AG09319 (cell line): ENCODE data around the gene HMGN3.

Experiments
- DNase-seq: peaks from one replicate; pipeline ENCODE4 v3.0.0-alpha.2; 2010; ENCODE audit warnings: low read depth; ENCODE audit errors: extremely low read depth
- TF ChIP-seq, protein P1 (sequence below): IDR thresholded peaks from 2 replicates; pipeline ENCODE4 v1.5.1; 2011; ENCODE audit warnings: low read depth, mild to moderate bottlenecking, inconsistent platforms, low read length, moderate library complexity

The HMGN3 gene

DNA sequence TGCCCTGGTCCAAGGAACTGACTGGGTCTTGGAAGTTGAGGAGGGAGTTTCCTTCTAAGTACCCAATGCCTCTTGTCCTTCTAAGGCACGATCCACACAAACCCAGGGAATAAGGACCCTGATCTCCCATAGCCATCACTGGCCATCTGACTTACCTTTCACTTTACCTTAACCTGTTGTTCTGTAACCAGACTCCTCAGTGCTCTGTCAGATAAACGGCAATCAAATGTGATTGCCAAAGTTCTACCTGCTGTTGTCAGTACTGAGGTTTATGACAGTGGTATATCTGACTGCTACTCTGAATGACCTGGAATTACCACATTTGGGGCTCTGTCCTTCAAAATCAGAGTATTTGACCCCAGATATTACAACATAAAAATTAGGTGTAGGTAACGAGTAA lies 49.8 kb downstream of the HMGN3 start:
- no peak for DNase-seq
- TF ChIP-seq, protein P1, sequence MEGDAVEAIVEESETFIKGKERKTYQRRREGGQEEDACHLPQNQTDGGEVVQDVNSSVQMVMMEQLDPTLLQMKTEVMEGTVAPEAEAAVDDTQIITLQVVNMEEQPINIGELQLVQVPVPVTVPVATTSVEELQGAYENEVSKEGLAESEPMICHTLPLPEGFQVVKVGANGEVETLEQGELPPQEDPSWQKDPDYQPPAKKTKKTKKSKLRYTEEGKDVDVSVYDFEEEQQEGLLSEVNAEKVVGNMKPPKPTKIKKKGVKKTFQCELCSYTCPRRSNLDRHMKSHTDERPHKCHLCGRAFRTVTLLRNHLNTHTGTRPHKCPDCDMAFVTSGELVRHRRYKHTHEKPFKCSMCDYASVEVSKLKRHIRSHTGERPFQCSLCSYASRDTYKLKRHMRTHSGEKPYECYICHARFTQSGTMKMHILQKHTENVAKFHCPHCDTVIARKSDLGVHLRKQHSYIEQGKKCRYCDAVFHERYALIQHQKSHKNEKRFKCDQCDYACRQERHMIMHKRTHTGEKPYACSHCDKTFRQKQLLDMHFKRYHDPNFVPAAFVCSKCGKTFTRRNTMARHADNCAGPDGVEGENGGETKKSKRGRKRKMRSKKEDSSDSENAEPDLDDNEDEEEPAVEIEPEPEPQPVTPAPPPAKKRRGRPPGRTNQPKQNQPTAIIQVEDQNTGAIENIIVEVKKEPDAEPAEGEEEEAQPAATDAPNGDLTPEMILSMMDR, result no peak

DNA sequence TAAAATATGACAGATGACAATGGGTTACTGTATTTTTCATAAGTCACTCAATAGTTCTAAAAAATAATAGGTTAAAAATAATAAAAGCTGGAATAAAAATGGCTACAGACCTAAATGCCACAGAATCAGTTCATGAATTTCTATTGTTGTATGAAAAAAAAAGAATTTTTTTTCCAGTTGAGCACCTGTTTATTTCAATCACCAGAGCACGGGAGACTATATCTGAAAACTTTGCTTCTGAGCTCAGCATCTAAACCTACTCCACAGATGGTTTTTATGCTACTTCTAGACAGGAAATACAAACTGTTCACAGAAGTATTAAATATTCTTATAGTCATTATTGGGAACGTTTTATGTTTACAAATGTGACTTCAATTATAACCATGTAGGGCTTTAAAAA lies 50.4 kb downstream of the HMGN3 start:
- DNase-seq, result no peak
- TF ChIP-seq, protein P1, result no peak

DNA sequence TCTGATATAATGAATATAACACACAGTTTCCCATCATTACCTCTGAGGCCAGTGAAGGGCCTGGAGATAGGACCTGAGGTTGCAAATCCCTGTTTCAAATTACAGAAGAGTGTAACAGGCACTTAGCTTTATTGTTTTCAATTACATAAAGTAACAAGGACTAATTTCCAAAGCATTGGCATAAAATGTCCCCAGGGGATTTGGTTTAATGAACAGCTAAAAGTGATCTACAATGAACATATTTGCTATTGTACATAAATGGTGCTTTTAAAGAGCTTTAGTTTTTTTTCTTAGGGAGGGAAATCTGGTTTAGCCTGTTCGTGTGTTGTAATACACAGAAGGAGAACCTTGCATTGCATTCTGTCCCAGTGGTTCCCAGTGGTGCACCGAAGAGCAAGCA lies 54.4 kb downstream of the HMGN3 start:
- TF ChIP-seq, protein P1, result no peak
- no peak for DNase-seq

DNA sequence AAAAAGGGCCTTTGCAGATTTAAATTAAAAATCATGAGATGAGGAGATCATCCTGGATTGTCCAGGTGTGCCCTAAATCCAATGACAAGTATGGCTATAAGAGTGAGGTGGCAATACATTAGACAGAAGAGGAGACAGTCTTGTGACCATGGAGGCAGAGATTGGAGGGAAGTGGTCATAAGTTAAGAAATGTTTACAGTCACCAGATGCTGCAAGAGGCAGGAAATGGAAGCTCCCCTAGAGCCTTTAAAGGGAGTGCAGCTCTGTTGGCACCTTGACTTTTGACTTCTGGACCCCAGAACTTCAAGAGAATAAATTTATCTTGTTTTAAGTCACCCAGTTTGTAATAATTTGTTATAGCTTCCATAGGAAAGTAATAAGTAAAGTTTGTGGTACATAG lies 61.1 kb downstream of the HMGN3 start:
- TF ChIP-seq, protein P1, result no peak
- no peak for DNase-seq

DNA sequence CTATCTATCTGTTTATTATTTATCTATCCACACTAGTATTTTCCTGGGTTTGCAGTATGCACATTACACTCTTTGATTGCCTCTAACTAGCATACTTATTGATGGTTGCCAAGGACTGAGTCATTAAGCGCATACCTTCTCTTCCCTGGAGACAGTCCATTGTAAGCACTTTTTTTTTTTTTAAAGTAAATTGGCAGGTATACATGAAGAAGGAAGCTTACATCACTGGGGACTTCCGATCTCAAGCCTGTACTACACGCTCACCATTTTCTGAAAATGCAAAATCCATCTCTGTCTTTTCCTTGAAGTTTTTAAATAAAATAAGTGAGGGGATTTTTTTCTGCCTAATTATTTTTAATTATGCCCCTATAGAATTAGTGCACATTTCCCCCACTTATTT lies 63.5 kb downstream of the HMGN3 start:
- TF ChIP-seq, protein P1, result no peak
- no peak for DNase-seq

DNA sequence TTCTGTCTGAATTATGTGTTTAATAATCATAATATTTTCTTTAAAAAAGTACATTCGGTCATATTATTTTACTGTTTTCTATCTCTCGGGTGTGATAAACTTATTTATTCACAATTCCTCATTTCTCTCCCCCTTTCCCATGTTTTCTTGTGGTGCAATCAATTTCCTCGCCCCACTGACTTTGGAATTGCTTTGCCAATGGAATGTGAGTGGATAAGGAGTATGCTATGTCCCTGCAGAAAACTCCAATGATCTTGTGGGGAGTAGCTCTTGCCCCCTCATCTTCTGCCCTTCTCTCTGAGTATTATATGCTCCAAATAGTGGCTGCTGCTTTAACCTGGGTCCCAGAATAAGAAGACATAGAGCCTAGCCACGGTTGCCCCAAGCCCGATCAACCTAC lies 64.1 kb downstream of the HMGN3 start:
- TF ChIP-seq, protein P1, result no peak
- DNase-seq, result no peak

DNA sequence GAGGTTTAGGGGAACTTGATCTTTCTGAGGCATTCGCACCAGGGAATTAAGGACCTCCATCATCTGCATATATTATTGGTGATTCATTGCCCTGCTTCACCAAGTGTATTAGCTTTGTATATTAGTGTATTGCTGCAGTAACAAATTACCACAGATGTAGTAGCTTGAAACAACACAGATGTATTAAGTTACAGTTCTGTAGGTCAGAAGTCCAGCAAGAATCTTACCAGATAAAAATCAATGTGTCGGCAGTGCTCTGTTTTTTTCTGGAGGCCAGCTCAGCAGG lies 65.8 kb downstream of the HMGN3 start:
- TF ChIP-seq, protein P1, result no peak

More for the DNA sequence above, 65.8 kb downstream of the HMGN3 start:
- no peak for DNase-seq
